ENCODE data around the gene TM7SF3. TPM values are rescaled to one million over a fixed set of nuclear protein-coding genes. Genes with fewer than 3 reads are reported as not detected.

Gene TM7SF3
- total RNA-seq, 1 donor from 2014 or later, result 109 TPM

DNA sequence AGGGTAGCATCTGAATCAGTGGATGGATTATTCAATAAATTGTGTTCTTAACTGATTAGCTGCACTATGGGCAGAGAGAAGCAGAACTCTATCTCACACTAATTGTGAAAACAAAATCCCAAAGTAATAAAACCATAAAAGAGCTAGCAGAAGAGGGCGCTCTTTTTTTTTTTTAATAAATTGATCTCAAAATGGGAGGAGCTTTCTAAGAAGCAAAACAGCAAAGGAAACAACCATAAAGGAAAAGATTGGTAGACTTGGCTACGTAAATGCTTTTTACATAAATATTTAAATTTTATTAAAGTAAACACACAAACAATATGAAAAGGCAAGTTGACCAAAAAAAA lies 1.5 kb upstream of the TM7SF3 start:
- DNase-seq (ENCODE audit: low read depth, low spot score), result no peak

DNA sequence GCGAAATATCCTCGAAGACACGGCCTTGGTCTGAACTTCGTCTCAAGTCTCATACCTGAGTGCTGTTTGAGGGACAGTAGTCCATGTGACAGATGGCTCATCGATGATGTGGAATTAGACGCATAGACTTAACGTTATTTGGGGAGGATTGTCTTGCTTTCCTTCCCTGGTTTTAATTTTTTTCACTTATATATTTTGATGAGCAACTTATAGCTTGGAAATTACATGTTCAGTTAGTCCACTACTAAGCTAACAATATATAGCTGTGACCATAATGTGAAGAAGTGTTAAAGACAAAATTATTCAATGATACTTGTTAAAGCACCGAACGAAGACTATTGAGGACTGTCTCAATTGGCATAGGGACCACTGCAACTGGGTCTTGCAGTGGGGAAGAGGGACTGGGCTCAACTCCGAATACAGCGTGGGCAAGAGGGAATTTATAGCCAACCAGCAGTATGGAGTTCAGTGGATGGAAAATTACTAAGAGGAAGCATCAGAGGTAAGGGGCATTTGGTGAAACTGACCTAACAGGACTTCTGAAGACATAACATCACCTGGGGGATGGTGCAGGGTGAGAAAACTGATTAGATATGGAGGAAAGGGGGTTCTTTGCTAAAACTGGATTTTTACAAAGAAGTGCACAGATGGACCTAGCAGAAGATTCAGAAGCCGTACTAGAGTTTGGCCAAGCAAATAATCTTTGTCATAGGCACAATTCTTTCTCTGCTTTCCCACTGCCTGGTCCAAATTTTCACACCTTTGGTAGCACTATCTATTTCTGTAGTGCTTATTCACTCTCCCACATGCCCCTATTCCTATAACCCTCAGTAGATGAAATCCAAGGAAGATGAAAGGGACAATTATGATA lies 910 bp upstream of the TM7SF3 start:
- no peak for DNase-seq (ENCODE audit: low read depth, low spot score)

DNA sequence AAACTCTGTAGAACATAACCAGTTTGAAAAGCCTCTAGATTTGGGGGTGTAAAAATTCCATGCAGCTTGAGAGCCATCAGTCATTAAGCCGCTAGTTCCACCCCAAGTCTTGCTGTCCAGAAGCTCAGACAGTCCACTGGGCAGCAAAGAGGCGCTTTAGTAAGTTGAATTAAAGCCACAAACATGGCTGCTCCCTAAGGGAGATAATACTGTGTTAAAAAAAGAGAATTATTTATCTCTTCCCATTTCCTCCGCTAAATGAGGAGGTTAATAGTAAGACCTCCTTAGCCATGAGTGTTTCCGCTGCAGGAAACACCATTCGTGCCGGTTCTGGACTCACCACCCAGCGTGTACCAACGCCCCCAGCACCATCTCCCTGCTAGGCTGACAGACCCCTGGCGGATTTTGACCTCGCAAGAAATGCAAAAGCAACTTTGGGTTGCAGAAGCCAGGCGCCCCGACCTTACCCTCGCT lies 536 bp downstream of the TM7SF3 start:
- no peak for DNase-seq (ENCODE audit: low read depth, low spot score)

DNA sequence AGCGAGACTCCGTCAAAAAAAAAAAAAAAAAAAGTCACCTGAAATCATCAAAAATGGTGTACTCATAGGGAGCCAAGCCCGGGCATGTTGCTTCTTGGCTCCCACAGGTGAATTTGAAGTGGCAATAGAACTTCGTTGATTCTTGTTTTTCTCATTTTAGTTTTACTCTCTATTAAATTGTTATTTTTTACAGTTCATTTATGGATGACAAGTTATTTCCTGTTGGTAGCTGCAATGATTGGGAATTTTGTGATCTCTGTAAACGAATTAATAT lies 1.3 kb downstream of the TM7SF3 start:
- no peak for DNase-seq (ENCODE audit: low read depth, low spot score)

DNA sequence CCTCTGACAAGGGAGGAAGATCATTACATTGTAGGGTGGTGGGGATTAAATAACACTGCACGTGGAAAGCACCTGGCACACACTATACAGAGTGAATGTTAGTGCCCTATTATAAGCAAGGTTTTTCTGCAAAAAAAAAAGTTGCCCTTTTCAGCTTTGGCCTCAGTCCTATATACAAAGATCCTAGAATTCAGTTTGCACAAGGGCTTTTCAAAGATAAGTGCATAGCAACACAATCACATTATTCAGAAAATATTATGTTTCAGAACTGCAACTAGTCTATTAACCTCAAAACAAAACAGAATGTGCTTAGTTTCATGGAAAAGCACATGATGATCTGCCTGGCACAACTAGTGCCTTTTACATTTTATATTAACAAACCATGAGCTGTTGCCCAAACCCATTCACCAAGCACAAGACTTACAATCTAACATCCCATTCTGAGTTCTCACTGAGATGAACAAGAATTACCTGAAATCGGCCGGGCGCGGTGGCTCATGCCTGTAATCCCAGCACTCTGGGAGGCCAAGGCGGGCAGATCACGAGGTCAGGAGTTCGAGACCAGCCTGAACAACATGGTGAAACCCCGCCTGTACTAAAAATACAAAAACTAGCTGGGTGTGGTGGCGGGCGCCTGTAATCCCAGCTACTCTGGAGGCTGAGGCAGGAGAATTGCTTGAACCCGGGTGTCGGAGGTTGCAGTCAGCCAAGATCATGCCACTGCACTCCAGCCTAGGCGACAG lies 1.8 kb downstream of the TM7SF3 start:
- DNase-seq (ENCODE audit: low read depth, low spot score), result no peak

DNA sequence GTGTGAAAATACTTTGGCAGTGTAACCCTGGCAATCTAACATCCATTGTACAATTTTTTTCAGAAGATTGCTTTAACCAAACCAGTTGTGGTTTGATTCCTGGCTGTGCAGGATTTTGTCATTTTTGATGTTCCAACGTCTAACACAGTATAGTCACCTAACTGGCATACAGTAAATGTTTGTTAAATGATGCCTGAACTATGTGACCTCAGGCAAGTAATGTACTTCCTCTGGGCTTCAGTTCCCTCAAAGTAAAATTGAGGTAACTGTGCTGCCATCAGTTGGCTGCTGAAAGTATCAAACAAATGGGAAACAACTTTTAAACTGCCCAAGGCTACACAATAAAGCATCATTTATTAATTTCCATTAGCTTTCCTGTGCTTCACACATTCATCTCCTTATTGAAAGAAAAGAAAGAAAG lies 4.3 kb downstream of the TM7SF3 start:
- no peak for DNase-seq (ENCODE audit: low read depth, low spot score)

DNA sequence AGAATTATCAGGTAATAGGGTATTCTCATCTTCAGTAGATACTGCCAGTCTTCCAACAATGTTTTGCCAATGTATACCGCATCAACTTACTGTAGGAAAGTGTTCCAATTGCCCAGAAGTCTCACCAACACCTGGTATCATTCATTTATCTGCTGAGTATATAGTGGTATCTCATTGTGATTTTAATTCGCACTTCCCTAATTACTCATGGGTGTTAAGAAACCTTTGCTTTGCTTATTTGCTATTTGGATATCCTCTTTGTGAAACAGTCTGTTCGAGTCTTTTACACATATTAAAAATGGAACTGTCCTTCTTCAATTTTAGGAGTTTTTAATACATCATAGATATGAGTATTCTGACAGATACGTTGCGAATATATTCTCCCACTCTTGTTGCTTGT lies 6.1 kb downstream of the TM7SF3 start:
- DNase-seq (ENCODE audit: low read depth, low spot score), result no peak

DNA sequence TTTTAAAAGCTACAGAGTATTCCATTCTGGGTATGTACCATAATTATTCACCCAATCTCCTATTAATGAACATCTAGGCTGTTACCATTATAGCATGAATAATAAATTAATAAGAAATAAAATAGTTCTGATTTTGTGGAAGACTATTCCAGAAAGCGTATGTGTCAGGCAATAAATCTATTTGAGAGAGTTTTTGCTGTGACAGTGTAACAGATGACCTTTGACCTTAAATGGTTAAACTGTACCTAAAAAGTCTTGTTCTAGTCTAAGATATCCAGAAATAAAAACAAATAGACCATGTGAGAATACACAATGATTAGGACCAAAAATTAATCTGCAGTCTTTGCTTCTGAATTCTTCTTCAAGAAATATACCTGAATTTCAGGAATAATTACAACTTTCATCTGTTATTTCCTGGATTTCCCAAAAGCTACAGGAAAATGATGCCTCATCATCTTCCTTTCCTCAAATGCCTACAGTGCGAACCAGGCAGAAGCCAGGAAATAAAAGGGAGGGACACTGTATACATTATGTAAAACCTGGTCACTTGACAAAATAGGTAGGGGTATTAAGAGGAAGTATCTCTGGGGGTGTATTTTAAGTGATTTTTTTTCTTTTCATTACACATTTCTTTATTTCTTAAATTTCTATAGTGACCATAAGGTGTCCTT lies 7.3 kb downstream of the TM7SF3 start:
- no peak for DNase-seq (ENCODE audit: low read depth, low spot score)

DNA sequence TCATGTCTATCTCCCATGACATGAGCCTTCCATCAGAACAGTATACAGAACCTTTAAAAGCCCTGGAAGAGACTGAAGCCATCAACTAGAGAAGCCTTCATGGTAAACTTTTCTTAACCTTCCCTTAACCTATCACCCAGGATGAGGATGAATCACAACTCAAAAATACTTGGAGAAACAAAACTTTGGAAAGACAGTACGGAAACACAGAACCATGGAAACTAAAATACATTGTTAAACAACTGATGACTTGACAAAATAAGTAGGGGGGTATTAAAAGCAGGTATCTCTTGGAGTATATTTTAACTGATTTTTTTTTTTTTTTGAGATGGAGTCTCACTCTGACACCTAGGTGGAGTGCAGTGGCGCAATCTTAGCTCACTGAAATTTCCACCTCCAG lies 8.7 kb downstream of the TM7SF3 start:
- no peak for DNase-seq (ENCODE audit: low read depth, low spot score)

DNA sequence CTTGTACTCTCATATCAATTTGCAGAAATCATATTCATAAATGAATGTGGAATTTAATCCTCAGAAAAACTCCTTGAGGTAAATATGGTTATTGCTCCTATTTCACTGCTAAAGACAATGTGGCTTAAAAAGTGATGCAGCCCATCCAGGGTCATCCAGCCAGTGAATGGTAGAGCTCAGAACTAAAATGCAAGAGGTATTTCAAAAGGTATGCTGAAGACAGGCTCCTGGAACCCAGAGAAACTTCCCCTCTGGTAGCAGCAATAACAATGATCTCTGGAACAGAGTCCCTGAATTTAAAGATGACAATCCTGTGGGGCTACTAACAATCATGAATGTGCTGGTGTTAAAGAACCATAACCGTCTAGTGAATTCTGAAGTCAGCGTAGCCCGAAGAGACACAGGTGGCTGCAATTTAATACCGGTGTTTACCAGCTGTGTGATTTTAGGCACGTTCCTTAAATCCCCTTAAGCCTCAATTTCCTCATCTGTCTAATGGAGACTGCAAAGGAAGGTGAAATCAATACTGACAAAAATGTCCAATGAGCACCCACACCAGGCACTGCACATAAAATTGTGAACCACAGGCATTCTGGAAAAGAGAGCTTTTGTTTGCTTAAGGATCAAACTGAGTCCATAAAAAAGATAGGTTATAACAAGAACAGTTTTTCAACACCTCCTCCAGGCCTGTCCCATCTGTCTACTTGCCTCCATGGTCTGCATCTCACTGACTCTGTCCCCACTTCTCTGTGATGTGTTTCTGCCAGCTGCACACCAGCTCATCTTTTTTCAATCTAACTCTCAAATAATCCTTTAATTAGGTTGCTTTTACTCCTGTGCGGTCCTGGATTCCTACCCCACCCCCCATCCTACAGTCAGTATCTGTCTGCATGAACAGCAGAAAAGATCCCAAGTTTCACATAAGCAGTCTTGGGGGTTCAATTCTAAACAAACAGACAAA lies 10.5 kb downstream of the TM7SF3 start:
- DNase-seq (ENCODE audit: low read depth, low spot score), result no peak

DNA sequence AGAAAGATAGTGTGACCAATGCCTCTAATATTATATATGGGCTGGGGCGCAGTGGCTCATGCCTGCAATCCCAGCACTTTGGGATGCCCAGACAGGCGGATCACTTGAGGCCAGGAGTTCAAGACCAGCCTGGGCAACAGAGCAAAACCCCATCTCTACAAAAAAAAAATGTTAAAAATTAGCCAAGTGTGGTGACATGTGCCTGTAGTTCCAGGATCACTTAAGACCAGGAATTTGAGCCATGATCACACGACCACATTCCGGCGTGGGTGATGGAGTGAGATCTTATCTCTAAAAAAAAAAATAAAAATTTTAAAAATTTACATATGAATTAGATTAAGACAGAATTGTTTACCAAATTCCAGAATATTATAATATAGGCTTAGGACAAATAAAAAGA lies 12.0 kb downstream of the TM7SF3 start:
- no peak for DNase-seq (ENCODE audit: low read depth, low spot score)

DNA sequence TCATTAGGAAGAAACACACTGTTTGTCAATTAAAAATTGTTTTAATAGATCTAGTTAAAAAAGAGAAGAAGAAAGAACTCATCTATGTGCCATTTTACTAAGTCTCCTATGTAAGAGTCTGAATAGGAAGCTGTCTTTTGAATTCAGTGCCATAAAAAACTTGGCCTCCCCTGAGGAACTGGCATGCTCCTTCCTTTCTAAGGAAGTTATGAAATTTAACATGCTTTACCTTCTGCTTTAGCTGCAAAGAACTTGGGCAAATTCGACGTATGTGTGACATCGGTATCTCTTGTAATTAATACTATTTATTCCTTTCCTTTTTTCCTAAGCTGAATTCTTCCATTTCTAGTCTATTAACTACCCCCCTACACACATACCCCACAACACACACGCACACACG lies 12.5 kb downstream of the TM7SF3 start:
- no peak for DNase-seq (ENCODE audit: low read depth, low spot score)

DNA sequence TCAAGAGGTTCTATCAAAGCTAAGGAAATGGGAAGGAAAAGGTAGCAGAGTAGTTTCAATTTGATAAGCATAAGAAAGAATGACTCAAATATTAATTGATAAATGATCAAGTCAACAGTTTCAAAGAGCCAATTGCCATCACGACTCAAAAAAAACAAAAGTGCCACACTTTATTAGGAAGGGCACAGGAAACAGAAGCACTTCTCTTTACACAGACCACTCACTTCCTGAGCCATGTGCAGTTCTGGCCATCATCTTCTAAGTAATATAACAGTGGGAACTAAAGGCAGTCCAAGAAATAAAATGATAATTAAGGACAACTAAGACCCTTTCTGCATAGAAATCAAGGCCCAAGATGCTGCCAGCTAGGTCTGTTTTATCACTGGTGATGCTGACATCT lies 13.2 kb downstream of the TM7SF3 start:
- DNase-seq (ENCODE audit: low read depth, low spot score), result no peak

DNA sequence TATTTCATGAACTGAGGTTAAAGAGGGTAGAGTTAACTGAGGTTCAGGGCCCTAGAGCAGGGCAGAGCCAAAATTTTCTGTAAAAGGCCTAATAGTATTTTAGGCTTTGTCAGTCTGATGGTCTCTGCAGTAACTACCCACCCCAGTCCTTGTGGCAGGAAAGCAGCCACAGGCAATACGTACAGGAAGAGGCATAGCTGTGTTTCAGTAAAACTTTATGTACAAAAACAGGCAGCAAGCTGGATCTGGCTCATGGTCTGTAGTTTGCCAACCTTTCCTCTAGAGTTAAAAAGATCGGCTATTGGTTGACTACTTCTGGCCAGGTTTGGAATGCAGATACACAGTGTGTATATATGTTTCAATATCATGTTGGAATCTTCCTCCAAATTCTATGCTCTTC lies 17.2 kb downstream of the TM7SF3 start:
- DNase-seq (ENCODE audit: low read depth, low spot score), result no peak

DNA sequence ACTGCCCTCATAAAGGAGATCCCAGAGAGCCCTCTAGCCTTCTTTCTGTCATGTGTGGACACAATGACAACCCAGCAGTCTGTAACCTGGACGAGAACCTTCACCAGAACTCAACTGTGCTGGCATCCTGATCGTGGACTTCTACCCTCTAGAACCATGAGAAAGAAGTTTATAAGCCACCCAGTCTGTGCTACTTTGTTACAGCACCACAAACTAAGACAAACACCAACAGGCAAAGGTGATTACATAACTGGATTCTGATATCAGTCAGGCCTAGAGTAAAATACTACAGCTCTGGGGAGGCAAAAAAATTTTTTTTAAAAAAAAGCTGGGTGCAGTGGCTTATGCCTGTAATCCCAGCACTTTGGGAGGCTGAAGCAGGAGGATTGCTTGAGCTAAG lies 18.5 kb downstream of the TM7SF3 start:
- DNase-seq (ENCODE audit: low read depth, low spot score), result no peak

DNA sequence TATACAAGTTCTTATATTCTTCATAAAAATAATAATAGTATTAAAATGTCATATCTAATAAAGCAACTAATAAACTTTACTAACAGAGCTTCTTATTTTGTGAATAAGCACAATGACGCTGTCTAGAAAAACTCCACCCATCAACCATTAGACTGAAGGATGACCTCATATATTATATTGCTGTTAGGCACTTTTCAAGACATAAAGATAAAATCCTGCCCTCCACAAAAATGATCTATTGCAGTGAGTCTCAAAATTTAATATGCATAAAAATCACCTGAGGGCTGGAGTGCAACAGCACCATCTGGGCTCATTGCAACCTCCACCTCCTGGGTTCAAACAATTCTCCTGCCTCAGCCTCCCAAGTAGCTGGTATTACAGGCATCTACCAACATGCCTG lies 20.1 kb downstream of the TM7SF3 start:
- no peak for DNase-seq (ENCODE audit: low read depth, low spot score)

DNA sequence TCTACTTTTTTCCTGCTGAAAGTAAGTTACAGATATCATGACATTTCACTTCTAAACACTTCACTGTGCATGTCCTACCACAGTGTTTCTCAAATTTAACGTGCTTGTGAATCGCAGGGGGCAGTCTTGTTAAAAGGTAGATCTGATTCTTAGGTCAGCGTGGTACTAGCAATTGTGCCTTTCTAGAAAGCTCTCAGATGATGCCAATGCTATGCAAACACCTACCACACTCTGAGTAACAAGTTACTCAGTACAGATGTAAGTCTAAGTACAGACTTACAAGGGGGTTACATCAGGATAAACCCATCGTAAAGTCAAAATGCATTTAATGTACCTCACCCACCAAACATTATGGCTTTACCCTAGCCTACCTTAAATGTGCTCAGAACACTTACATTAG lies 22.4 kb downstream of the TM7SF3 start:
- DNase-seq (ENCODE audit: low read depth, low spot score), result no peak

DNA sequence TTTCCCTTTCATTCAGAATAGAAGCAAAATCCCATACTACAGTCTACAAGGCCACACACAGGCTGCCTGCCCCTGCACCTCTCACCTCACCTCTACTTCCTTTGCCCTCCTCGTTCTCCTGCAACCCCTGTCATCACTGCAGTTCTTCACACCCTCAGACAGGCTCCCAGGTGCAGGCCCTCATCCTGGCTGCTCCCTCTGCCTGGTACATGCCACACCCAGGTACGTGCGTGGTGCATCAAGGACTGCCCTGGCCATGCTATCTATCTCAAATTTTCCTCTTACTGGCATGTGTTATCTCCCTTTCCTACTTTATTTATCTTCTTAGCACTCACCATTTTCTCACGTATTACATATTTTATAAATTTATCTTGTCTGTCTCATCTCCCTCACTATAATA lies 24.3 kb downstream of the TM7SF3 start:
- DNase-seq (ENCODE audit: low read depth, low spot score), result no peak

DNA sequence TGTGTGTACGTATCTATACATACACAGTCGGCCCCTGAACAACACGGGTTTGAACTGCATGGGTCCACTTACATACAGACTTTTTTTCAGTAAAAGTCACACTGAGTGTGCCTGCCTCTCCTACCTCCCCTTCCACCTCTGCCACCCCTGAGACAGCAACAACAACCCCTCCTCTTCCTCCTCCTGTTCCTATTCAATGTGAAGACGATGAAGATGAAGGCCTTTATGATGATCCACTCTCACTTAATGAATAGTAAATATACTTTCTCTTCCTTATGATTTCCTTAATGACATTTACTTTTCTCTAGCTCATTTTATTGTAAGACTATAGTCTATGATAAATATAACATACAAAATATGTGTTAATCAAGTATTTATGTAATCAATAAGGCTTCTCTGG lies 25.5 kb downstream of the TM7SF3 start:
- no peak for DNase-seq (ENCODE audit: low read depth, low spot score)

DNA sequence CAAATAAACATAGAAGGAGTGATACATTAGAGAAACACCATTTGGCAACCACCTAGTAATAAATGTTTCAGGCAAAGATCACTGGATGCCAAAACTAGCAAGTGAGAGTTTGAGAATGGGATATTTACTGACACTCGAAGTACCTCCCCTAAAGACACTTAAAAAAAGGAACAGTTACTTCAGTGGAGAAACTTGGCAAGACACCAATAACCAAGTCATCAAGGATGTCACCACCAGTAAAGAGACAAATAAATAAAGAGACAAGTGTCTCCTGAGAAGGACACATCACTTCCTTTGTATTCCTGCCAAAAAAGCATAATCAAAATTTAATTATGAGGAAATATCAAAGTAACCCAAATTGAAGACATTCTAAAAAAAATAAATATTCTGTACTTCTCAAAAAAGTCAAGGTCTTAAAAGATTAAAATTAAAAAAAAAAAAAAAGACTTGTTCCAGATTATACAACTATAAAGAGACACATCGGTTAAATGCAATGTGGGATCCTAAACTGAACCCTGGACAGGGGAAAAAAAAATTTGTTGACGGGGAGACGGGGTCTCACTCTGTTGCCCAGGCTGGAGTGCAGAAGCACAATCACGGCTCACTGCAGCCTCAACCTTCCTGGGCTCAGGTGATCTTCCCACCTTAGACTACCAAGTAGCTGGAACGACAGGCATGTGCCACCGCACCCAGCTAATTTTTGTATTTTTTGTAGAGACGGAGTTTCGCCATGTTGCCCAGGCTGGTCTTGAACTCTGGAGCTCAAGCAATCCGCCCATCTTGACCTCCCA lies 26.4 kb downstream of the TM7SF3 start:
- no peak for DNase-seq (ENCODE audit: low read depth, low spot score)

DNA sequence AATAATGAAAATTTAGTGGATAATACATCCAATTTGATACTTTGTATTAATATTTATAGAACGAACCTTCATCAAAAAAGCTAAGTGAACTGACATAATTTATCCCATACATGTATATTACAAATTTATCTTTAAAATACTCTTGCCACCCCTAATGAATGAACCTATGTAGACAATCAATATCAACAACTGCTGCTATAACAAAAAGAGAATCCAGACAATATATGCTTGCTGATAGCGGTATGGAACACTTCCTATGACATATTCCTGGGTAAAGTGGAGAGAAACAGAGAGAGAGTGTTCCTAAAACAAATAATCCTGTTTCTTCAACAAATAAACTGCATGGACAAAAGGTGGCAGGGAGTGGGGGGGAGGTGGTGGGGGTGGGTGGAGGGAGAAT lies 31.3 kb downstream of the TM7SF3 start:
- no peak for DNase-seq (ENCODE audit: low read depth, low spot score)

Data from pulmonary artery endothelial cell (primary cell).